ENCODE results near the gene ZNF536. TPM values are rescaled to one million over a fixed set of nuclear protein-coding genes. Genes with fewer than 3 reads are reported as not detected.

The ZNF536 gene
- total and polyA plus RNA-seq, 2 of the 13 experiments (the other 11 are each of a cell fraction or from before 2014, with no cell fraction given) = not detected

GRCh38 chr19:30351774-30352173 is 20.4 kb upstream of the ZNF536 start (continued):
- TF ChIP-seq FOXC1 (CRISPR knock-in tag; IDR thresholded peaks at IDR 0.05; ENCODE audit: borderline replicate concordance) = no peak
- TF ChIP-seq ZSCAN12 (CRISPR knock-in tag; IDR thresholded peaks at IDR 0.05) = no peak

GRCh38 chr19:30353394-30353945 is 18.7 kb upstream of the ZNF536 start:
- no peak for FAIRE-seq
- ChIA-PET CTCF (ENCODE audit: low intra/inter-chr PET ratio, low total read pairs) (no interaction called here), POLR2A (no interaction called here)
- Histone ChIP-seq H3K79me2 (ENCODE audit: insufficient read depth, low read length) (no peaks in the 10 kb centered on the region), H3K4me3 (replicated peaks in 1 of 3; ENCODE audit: insufficient read depth in 1 of 3, low read depth in 2 of 3, low read length in 3 of 3) (no peak overlapping the region), H3K4me2 (ENCODE audit: low read depth, low read length) (no peak overlapping the region), H3K9ac (ENCODE audit: insufficient read depth, low read depth, low read length) (no peak overlapping the region), H3K9me3 (ENCODE audit: low read length) (no peaks in the 10 kb centered on the region), H4K20me1 (ENCODE audit: insufficient read depth, low read length) (no peaks in the 10 kb centered on the region), H2AFZ (ENCODE audit: low read length) (no peak overlapping the region), H3K4me1 (ENCODE audit: insufficient read depth, low read length) (no peaks in the 10 kb centered on the region), H3K27ac (ENCODE audit: extremely low read length, insufficient read depth, low read length) (no peak overlapping the region), H3K36me3 (replicated peaks in 1 of 2; ENCODE audit: control insufficient read depth in 1 of 2, insufficient read depth in 2 of 2, low read length in 2 of 2) (no peaks in the 10 kb centered on the region), H3K27me3 (ENCODE audit: control insufficient read depth in 1 of 2, insufficient read depth in 2 of 2, low read length in 2 of 2) (peaks cover 0 to 14% of the 10 kb centered on the region in 2 experiments; a peak in 1 of 5 replicates)
- 32% methylated on average over 13 of the region's 13 CpGs for WGBS (ENCODE audit: low lambda C conversion rate)
- no peak for DNase-seq (ENCODE audit: low spot score)
- ATAC-seq = no peak
- TF ChIP-seq SRSF9 (IDR thresholded peaks at IDR 0.05; ENCODE audit: borderline replicate concordance, insufficient read depth, low read depth, low read length, poor library complexity, severe bottlenecking) (no peak), HOXD1 (CRISPR knock-in tag; IDR thresholded peaks at IDR 0.05) (no peak), REL (CRISPR knock-in tag; conservative IDR thresholded peaks at IDR 0.05) (no peak), ZNF781 (CRISPR knock-in tag; IDR thresholded peaks at IDR 0.05; ENCODE audit: borderline replicate concordance, not compliant biosample characterization) (no peak), ZNF12 (CRISPR knock-in tag; IDR thresholded peaks at IDR 0.05) (no peak), PHF8 (CRISPR knock-in tag; IDR thresholded peaks at IDR 0.05) (no peak), RFX5 (IDR thresholded peaks at IDR 0.05; ENCODE audit: low read depth, low read length) (no peak), DNMT3B (CRISPR knock-in tag; conservative IDR thresholded peaks at IDR 0.05) (no peak)
- in situ Hi-C loops (cut with HindIII; ENCODE audit: extremely low pct_ligation_motif_present, low pct_unique_long_range_greater_than_20kb) = no loop called here
- BruUV-seq (replicated peaks) = no TSS peak
- intact Hi-C loops (cut with micrococcal nuclease; ENCODE audit: unreplicated experiment) = no loop called here
